A673 (cell line): Measurements from ENCODE around the gene CCDC71. TPM values are rescaled to one million over a fixed set of nuclear protein-coding genes. Genes with fewer than 3 reads are reported as not detected.

Source experiments
- BruUV-seq: library from RNA; stranded (reverse); fragments of 400-500 nt; replicated peaks from 2 replicates; lab custom pipeline; 2021; lab: Mats Ljungman, UMichigan
- CTCF ChIA-PET: fragments of 300-600 bp; sonication (Branson Sonifier 250); formaldehyde crosslinking; loops from one replicate; lab custom pipeline; 2022; ENCODE audit warnings: antibody characterized with exemption; lab: Charles Lee
- POLR2A ChIA-PET: fragments of 300-600 bp; sonication (Branson Sonifier 250); formaldehyde crosslinking; loops from one replicate; lab custom pipeline; 2022; ENCODE audit warnings: antibody characterized with exemption; ENCODE audit not compliant: low non-redundant PET; lab: Charles Lee
- DNase-seq: peaks from one replicate; pipeline ENCODE4 v3.0.0-alpha.2; 2015; ENCODE audit warnings: low spot score
- H3K27ac ChIP-seq: fragments of 200-600 bp; sonication (generic); 2 replicates; pipeline ENCODE4 v1.5.1; 2016; ENCODE audit warnings: mixed run types, low read depth, mild to moderate bottlenecking, mixed read lengths, antibody characterized with exemption, low read length; ENCODE audit not compliant: poor library complexity, severe bottlenecking
- H3K27me3 ChIP-seq: fragments of 200-600 bp; sonication (generic); replicated peaks from 2 replicates; pipeline ENCODE4 v1.6.1; 2017; ENCODE audit warnings: mixed run types, low read depth, mild to moderate bottlenecking, mixed read lengths, antibody characterized with exemption, low read length; ENCODE audit not compliant: insufficient read depth, poor library complexity
- H3K36me3 ChIP-seq: fragments of 200-600 bp; sonication (generic); 2 replicates; pipeline ENCODE4 v1.6.1; 2016; ENCODE audit warnings: mixed run types, mild to moderate bottlenecking, mixed read lengths, antibody characterized with exemption, low read length; ENCODE audit not compliant: insufficient read depth, poor library complexity, severe bottlenecking
- H3K4me1 ChIP-seq: fragments of 200-600 bp; sonication (generic); 2 replicates; pipeline ENCODE4 v1.6.1; 2017; ENCODE audit warnings: mixed run types, mild to moderate bottlenecking, mixed read lengths, antibody characterized with exemption, low read length; ENCODE audit not compliant: insufficient read depth, poor library complexity, severe bottlenecking
- H3K4me3 ChIP-seq: fragments of 200-600 bp; sonication (generic); 2 replicates; pipeline ENCODE4 v1.5.1; 2016; ENCODE audit warnings: low read depth, mixed run types, mild to moderate bottlenecking, mixed read lengths, low read length; ENCODE audit not compliant: poor library complexity, severe bottlenecking
- H3K9me3 ChIP-seq: fragments of 200-600 bp; sonication (generic); 2 replicates; pipeline ENCODE4 v1.6.1; 2016; ENCODE audit warnings: mixed run types, low read depth, mild to moderate bottlenecking, mixed read lengths, antibody characterized with exemption, low read length; ENCODE audit not compliant: poor library complexity, severe bottlenecking
- CTCF ChIP-seq: fragments of 300-800, 200-600 bp; sonication (generic); conservative IDR thresholded peaks from 2 replicates; pipeline ENCODE4 v1.5.1; 2017; ENCODE audit warnings: low read depth, mild to moderate bottlenecking, antibody characterized with exemption, low read length, moderate library complexity, mixed read lengths
- EZH2 ChIP-seq: fragments of 200-600 bp; sonication (generic); IDR thresholded peaks from 2 replicates; pipeline ENCODE4 v1.6.1; 2017; ENCODE audit warnings: borderline replicate concordance, low read depth, mild to moderate bottlenecking, mixed read lengths, antibody characterized with exemption, low read length; ENCODE audit not compliant: poor library complexity, severe bottlenecking
- intact Hi-C: fragments of 100-400 bp; cut with micrococcal nuclease; formaldehyde crosslinking; loops from one replicate; pipeline ENCODE4 v1.10.0; 2022; ENCODE audit not compliant: unreplicated experiment
- total RNA-seq: library from RNA; stranded (reverse); gene quantifications from 2 replicates; pipeline ENCODE4 v1.2.3, GENCODE V29; 2021

CCDC71 gene
- total RNA-seq, 1 experiment from 2014 or later = 10.4 TPM

- ChIA-PET POLR2A (interaction anchor here (0.6 kb wide), 2 partner anchors 12 to 81 kb away, joined by 3 read pairs; partner anchors contain the start of gene USP19), CTCF (no interaction called here)
- no peak for TF ChIP-seq EZH2
- no peak for TF ChIP-seq CTCF
- TSS peak; percentile 76 for BruUV-seq
- Histone ChIP-seq H3K27me3 (no peaks in the 10 kb centered on the region), H3K4me1 (no peaks in the 10 kb centered on the region), H3K27ac (peak within 1 kb of the TSS; percentile 80), H3K36me3 (no peaks in the 10 kb centered on the region), H3K9me3 (no peaks in the 10 kb centered on the region), H3K4me3 (peak within 1 kb of the TSS; percentile 70)
- intact Hi-C loops = no loop called here
- peak; percentile 42 for DNase-seq
Observed at GRCh38 chr3:49132437-49133225, 33.5 kb downstream of the CCDC71 start, which contains the start of gene LAMB2. Gene LAMB2 (minus strand): TSS chr3:49133050. CDS start chr3:49132867, 183 bp downstream.

GRCh38 chr3:49132073-49132436, 34.1 kb downstream of the CCDC71 start:
- no peaks in the 10 kb centered on the region for H3K4me1 ChIP-seq
- POLR2A ChIA-PET = no interaction called here
- CTCF ChIA-PET = no interaction called here

GRCh38 chr3:49131576-49131975, 34.6 kb downstream of the CCDC71 start:
- POLR2A ChIA-PET = no interaction called here
- Histone ChIP-seq H3K4me1 (no peaks in the 10 kb centered on the region), H3K36me3 (no peaks in the 10 kb centered on the region), H3K9me3 (no peaks in the 10 kb centered on the region), H3K27ac (no peak overlapping the region), H3K4me3 (no peak overlapping the region), H3K27me3 (no peaks in the 10 kb centered on the region)
- CTCF ChIA-PET = no interaction called here
- intact Hi-C loops = no loop called here
- DNase-seq = no peak
- TF ChIP-seq CTCF (no peak), EZH2 (no peak)
- no TSS peak for BruUV-seq

More at GRCh38 chr3:49132073-49132436, 34.1 kb downstream of the CCDC71 start:
- no peaks in the 10 kb centered on the region for H3K27me3 ChIP-seq
- intact Hi-C loops = no loop called here
- H3K9me3 ChIP-seq = no peaks in the 10 kb centered on the region
- no TSS peak for BruUV-seq
- TF ChIP-seq CTCF (no peak), EZH2 (no peak)
- peak overlapping the region; percentile 70 for H3K4me3 ChIP-seq
- no peaks in the 10 kb centered on the region for H3K36me3 ChIP-seq
- peak overlapping the region; percentile 80 for H3K27ac ChIP-seq
- DNase-seq = no peak
